WI38 (cell line): ENCODE data around the gene SNX24.
"Not testable (repeated sequence)": the region's sequence is repeated elsewhere in the genome, so short reads cannot be mapped to it uniquely, and the experiment has no call there.

Source experiments
- H3K4me3 ChIP-seq: 2 replicates; pipeline ENCODE4 v1.5.1; 2011; ENCODE audit warnings: low read depth, mild to moderate bottlenecking, control low read depth, low read length
- TF ChIP-seq, protein P1 (sequence below): IDR thresholded peaks from 2 replicates; pipeline ENCODE4 v1.5.1; 2012; ENCODE audit warnings: low read depth, mild to moderate bottlenecking, control low read depth, low read length

SNX24 gene

GRCh38 chr5:122906768-122907167, 61.4 kb downstream of the SNX24 start:
- TF ChIP-seq, protein P1, sequence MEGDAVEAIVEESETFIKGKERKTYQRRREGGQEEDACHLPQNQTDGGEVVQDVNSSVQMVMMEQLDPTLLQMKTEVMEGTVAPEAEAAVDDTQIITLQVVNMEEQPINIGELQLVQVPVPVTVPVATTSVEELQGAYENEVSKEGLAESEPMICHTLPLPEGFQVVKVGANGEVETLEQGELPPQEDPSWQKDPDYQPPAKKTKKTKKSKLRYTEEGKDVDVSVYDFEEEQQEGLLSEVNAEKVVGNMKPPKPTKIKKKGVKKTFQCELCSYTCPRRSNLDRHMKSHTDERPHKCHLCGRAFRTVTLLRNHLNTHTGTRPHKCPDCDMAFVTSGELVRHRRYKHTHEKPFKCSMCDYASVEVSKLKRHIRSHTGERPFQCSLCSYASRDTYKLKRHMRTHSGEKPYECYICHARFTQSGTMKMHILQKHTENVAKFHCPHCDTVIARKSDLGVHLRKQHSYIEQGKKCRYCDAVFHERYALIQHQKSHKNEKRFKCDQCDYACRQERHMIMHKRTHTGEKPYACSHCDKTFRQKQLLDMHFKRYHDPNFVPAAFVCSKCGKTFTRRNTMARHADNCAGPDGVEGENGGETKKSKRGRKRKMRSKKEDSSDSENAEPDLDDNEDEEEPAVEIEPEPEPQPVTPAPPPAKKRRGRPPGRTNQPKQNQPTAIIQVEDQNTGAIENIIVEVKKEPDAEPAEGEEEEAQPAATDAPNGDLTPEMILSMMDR, result no peak
- H3K4me3 ChIP-seq, result no peak overlapping the region

- TF ChIP-seq, protein P1, result no peak
- no peak overlapping the region for H3K4me3 ChIP-seq
Observed at GRCh38 chr5:122907276-122907675, 61.9 kb downstream of the SNX24 start.

DNA sequence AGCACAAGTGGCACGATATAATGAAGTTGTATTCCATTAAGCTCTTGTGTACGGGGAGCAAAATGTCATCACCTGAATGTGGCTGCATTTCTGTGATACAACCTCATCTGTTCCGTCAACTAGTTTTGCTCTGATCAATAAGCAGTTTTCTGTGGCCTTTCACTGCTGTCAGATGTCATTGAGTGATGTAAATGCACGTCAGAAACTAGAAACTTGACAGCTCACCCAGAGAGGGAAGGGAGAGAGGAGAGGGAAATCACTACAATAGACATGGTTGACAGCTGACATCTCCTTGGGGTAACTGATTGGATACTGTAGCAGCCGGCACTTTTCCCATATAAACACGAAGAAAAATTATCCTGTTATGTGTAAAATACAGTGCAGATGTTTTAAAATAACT, 62.7 kb downstream of the SNX24 start:
- TF ChIP-seq, protein P1, result no peak
- H3K4me3 ChIP-seq, result no peak overlapping the region

DNA sequence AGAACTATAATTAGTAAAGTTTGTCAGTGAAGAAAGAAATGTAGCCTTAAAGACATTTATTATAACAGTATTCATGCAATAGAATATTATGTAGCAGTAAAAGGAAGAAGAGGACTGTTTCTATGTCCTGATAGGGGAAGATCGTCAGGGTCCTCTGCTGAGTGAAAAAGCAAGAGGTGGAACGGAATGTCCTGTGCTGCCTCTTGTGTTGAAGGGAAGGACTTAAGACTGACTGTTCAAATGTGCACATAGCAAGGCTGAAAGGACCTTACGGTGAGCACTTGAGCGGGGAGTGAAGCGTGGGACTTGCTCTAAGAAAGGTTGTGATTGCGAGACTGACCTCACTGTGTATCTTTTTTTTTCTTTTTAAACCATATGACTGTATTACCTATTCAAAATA, 63.2 kb downstream of the SNX24 start:
- TF ChIP-seq, protein P1, result no peak
- no peak overlapping the region for H3K4me3 ChIP-seq

DNA sequence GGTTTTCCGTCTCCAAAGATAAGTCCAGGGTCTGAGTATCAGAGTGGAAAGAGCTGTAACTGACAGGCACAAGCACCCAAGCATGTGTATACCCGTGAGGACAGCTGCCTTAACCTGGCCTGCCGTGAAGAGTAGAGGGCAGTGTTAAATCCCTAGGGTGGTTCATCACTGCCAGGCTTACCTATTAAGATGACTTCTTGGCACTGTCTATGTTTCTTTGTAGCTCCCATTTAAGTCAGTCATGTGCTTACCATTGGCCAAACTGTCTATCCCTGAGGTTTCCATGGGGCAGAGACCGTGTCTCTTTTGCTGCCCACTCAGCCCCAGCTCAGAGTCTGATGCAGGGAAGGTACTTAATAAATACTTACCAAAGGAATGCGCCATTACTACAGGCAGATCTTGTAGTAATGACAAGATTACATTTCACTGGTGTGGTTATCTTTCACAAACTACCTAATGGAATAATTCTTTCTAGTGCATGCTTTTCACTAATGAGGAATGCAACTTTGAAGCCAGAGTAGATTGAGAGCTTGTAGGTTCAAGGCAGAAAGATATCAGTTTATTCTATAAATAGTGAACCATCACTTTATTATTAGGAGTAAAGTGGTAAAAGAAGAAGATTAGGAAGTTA, 64.2 kb downstream of the SNX24 start:
- TF ChIP-seq, protein P1, result no peak
- no peak overlapping the region for H3K4me3 ChIP-seq

DNA sequence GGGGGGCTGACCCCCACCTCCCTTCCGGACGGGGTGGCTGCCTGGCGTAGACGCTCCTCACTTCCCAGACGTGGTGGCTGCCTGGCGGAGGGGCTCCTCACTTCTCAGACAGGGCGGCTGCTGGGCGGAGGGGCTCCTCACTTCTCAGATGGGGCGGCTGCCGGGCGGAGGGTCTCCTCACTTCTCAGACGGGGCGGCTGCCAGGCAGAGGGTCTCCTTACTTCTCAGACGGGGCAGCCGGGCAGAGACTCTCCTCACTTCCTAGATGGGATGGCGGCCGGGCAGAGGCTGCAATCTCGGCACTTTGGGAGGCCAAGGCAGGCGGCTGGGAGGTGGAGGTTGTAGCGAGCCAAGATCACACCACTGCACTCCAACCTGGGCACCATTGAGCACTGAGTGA, 68.0 kb downstream of the SNX24 start:
- not testable (repeated sequence) for H3K4me3 ChIP-seq

- TF ChIP-seq, protein P1, result no peak
- H3K4me3 ChIP-seq, result no peak overlapping the region
Observed at GRCh38 chr5:122915717-122916461, 70.5 kb downstream of the SNX24 start.
